ENCODE measurements around the gene DNASE1L2.

The DNASE1L2 gene

DNA sequence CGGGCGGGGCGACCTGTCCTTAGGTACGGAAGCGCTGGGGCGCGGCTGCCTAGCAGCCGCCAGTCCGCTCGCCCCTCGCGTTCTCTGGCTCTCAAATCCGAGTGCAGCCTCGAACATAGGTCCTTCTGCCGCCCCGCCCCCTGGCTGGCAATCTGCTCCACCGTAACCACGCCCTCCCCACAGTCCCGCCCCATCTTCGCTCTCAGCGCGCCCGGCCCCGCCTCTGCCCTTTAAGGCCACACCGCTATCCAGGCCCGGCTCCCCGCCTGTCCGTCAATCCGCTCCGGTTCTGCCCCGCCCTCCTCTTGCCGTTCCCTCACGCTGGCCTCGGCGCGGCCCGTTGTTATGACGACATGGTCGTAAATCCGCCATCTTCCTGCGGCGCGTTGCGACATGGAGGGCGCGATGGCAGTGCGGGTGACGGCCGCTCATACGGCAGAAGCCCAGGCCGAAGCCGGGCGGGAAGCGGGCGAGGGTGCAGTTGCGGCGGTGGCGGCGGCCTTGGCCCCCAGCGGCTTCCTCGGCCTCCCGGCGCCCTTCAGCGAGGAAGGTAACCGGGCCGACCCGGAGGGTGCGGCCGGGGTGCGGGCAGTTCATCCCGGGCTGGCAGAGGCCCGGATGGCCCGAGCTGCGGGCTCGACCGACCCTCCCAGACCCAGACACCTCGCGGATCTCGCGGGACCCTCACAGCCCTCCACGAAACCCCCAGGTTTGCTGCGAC lies 12.9 kb upstream of the DNASE1L2 start, which contains the start of gene E4F1:
Gene E4F1, plus strand, starts transcription at position 371 of the 721 bp plus-strand sequence. Its CDS starts 23 bp downstream, at position 394.
- DNase-seq: peak; percentile 65 to 100 (median 98)

DNA sequence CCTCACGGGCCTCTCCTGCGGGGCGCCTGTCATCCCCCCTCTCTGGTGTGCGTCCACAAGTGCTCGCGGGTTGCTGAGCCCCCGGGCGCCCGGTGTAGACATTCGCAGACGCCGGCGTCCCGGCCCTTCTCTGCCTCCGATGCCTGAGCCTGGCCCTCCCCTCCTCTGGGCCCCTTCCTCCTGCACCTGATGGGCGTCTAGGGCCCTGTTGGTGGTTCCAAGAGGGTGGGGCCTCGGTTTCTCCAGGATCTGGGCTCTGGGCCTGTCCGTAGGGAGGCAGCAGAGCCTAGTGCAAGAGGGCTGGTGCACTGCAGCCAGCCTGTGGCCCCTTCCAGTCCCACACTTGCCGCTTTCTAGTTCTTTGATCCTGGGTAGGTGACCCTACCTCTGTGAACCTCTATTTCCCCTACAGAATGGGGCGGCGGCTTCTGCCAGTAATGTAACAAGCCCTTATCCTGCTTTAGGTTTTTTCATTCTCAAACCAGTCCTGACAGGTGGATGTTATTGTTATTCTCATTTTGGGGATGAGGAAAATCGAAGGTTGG lies 12.2 kb upstream of the DNASE1L2 start:
- peak in 7 of 51 donors; percentile 20 to 52 (median 43) for DNase-seq

DNA sequence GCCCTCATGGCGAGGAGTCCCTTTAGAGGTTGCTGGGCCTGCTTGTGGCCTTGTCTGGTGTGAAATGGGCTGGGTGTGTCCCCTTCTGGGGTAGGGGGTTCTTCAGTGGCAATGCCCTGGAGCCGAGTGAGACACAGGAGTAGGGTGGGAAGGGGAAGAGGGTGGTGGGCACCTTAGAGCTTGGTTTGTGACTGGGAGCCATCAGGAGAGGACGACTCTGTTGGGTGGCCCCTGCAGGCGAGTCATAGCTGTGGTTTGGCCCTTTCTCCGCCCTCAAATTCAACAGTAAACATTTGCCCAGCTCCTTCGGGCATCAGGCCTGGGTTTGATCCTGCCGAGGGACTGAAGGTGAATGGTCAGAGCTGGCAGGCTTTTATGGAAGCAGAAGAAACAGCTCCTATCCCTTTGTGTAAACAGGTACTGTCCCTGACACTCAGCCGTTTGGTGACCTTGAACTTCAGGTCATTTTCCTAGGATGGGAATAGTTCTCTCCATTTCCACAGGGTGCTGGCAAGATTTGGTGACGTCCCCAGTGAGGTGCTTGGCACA lies 9.9 kb upstream of the DNASE1L2 start:
- no peak for DNase-seq

DNA sequence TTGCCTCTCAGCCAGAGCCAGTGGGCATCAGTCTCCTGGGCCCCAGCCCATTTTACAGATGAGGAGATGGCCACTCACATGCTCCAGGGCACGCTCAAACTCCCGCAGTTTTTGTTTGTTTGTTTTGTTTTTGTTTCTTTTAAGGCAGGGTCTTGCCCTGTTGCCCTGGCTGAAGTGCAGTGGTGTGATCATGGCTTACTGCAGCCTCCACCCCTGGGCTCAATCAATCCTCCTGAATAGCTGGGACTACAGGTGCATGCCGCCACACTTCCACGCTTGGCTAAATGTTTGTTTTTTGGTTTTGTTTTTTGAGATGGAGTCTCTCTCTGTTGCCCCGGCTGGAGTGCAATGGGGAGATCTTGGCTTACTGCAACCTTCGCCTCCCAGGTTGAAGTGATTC lies 9.3 kb upstream of the DNASE1L2 start:
- DNase-seq: no peak

DNA sequence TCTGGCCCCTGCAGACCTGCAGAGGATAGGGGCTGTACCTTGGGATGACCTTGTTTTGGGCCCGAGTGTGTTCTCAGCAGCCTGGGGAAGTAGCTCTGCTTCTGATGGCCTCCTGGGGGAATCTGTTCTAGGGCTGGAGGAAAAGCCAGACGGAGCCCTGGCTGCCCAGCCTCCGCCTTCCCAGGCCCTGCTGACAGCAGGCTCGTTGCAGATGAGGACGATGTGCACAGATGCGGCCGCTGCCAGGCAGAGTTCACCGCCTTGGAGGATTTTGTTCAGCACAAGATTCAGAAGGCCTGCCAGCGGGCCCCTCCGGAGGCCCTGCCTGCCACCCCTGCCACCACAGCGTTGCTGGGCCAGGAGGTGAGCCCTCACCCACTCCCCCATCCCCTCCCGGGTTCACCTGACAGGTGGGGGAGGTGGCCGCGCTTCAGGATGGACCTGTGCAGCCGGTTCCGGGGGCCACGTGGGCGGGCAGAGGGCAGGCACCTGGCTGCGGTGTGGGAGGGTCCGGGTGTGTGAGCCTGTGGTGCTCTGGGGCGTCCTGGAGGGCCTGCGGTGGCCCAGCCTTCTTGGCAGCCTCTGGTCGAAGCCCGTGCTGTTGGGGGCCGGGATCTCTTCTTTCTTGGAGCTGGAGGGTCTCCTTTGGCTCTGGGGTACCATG lies 8.0 kb upstream of the DNASE1L2 start:
- no peak for DNase-seq

DNA sequence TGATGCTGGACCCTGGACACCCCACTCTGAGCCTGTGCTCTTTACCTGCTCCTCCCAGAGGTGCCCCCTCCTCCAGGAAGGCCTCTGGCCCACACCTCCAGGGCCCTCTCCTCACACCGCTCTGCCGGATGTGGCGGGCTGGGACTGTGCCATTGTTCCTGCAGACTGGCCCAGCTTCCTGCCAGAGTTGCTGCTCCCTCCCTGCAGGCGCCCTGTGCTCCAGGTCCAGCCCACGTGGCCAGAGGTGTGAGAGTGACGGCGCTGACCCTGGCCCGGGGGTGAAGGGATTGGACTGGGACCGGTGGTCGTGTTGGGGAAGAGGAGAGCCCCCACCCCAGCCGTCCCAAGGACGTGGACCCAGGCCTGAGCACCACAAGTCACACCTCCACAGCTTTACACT lies 7.2 kb upstream of the DNASE1L2 start:
- no peak for DNase-seq

DNA sequence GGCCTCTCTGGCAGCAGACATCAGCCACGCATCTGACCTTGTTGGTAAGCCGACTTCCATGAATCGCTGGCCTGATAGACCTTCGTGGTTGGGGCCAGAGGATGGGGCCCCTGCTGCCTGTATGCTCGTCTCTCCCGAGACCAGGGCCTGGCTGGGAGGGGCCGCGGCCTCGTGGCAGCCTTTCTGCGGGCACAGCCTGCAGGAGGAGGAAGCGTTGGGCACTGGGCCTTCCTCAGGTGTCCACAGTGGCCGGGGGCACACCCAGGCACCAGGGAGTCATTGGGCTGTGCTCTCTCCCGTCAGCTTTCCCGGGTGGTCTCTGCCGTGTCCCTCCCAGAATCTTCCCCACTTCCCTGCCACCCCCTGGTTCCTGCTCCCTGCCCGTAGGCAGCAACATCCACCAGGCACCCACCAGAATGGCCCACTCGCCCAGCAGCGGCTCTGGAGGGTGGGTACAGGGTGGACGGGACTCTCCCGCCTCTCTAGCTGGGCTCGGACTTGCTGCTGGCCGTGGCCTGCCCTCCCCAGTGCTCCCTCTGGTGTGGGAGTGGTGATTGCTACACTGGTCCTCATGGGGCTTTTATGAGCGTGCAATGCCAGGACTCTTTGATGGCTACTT lies 6.5 kb upstream of the DNASE1L2 start:
- DNase-seq: no peak

DNA sequence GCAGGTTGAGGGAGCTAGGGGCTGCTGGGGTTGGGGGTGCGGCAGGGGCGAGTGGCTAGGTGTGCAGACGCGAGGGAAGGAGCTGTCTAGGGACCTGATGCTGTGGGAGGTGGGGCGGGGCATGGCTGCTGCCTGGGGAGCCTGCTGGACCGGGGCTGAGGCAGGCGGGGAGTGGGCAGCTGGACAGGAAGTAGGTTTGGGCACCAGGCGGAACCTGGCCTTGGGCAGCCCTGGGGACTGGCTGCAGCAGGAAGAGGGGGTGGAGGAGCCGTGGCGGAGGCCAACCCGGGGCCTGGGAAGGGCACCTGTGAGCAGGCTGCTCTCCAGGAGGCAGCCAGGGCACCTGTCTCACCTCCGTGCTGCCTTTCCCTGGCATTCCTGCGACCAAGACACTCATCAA lies 5.9 kb upstream of the DNASE1L2 start:
- DNase-seq: no peak

DNA sequence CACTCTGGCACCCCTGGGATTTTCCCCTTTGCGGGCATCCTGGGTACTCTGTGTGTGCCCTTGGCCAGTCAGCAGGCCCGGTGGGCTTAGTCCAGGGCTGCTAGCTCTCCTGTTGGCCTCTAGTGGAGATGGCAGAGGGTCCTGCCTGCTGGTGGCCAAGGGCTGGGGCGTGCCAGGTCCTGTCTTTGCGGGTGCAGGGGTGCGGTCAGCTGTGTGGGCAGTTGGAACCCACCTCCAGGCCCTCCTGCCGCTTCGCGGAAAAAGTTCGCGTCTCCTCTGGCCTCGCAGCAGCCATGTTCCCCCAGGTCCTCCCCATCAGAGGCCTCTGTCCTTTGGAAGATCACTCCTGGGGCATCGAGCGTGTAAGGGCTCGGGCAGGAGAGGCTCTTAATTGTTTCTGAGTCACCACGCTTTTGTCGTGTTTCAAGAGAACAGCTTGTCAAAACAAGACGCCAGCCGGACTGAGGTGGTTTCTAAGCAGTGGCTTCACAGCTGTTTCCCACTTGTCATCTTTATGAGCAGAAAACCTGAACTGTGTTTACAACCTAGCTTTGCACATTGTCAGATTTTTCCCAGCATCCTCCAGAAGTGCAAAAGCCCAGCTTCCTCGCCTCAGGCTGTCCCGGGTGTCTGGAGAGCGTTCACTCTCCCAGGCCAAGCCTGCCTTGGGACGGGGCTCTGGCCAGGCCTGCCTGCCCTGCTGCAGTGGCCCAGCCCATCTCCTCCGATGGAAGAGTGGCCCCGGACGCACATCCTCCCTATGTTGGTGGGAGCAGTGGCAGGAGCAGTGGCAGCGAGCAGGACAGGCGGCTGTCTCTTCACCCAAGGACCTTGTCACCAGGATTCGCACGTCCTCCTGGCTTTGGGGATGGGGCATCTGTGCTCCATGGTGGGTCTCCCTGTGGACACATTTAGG lies 5.0 kb upstream of the DNASE1L2 start:
- DNase-seq: no peak

DNA sequence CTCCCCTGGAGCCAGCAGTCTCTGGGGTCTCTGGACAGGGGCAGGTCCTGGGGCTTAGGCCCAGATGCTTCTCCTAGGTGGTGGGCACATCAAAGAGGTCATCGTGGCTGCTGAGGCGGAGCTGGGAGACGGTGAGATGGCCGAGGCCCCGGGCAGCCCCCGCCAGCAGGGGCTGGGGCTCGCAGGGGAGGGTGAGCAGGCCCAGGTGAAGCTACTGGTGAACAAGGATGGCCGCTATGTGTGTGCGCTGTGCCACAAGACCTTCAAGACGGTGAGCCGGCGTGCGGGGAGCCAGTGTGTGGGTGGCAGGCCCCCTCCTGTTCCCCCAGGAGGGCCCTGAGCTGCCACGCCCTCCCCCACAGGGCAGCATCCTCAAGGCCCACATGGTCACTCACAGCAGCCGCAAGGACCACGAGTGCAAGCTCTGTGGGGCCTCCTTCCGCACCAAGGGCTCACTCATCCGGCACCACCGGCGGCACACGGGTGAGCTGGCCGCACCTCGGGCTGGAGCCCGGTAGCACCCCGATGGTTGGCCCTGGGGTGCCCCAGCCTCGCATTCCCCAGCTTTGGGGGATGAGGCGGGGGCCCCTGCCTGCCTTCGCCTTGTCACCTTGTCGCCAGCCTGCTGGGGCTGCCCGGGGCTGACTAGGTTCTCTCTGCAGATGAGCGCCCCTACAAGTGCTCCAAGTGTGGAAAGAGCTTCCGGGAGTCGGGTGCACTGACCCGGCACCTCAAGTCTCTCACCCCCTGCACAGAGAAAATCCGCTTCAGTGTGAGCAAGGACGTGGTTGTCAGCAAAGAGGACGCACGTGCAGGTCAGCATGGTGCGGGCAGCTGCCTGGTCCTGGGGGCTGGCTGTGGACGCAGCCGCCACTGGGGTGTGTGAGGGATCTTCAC lies 3.9 kb upstream of the DNASE1L2 start:
- DNase-seq: no peak

DNA sequence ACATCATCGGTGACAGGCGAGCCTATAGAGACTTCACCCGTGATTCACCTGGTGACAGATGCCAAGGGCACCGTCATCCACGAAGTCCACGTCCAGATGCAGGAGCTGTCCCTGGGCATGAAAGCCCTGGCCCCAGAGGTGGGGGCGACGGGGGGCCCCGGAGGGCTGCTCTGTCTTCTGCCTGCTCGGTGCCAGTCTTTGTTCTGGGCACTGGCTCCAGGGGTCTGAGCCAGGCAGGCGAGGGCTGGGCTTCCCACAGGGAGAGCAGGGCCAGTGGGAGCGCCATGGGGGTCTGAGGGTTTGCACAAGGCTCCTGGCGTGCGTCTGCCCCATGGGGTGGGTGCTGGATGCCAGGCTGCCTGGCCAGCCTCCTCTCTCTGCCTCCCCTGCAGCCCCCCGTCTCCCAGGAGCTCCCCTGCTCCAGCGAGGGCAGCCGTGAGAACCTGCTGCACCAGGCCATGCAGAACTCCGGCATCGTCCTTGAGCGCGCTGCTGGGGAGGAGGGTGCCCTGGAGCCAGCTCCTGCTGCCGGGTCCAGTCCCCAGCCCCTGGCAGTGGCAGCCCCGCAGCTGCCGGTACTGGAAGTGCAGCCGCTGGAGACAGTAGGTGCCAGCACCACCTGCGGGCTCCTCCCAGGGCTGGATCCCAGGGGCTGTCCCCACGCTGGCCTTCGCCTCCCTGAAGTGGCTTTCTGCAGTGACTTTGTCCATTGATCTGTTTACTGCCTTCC lies 3.0 kb upstream of the DNASE1L2 start:
- no peak for DNase-seq

DNA sequence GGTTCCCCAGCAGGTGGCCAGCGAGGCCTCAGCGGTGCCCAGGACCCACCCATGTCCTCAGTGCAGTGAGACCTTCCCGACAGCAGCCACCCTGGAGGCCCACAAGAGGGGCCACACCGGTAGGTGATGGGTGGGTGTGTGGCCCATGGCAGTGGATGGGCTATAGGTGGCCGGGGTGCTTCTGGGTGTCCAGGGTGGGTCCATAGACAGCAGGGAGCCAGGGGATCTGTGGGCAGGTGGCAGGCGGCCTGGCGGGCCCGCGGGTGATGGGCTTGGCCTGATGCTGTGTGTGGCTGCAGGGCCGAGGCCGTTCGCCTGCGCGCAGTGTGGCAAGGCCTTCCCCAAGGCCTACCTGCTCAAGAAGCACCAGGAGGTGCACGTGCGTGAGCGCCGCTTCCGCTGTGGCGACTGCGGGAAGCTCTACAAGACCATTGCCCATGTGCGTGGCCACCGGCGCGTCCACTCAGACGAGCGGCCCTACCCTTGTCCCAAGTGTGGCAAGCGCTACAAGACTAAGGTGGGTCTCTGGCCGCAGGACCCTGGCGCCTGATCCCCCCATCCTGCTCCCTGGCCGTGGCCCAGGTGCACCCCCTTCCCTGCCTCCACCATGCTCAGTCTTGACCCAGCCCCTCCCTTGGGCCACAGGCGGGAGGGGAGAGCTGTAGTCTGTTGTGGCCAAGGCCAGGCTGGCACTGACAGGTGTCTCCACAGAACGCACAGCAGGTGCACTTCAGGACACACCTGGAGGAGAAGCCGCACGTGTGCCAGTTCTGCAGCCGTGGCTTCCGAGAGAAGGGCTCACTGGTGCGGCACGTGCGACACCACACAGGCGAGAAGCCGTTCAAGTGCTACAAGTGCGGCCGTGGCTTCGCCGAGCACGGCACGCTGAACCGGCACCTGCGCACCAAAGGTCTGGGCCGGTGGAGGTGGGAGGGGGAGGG lies 2.1 kb upstream of the DNASE1L2 start:
- no peak for DNase-seq

DNA sequence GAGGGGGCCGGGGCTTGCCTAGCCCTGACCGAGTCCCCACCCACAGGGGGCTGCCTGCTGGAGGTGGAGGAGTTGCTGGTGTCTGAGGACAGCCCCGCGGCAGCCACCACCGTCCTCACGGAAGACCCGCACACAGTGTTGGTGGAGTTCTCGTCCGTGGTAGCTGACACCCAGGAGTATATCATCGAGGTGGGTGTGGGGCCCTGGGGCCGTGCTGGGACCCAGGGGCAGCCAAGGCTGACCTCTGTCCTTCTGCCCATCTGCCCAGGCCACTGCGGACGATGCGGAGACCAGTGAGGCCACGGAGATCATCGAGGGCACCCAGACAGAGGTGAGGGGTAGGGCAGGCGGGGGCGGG lies 1.5 kb upstream of the DNASE1L2 start:
- no peak for DNase-seq

DNA sequence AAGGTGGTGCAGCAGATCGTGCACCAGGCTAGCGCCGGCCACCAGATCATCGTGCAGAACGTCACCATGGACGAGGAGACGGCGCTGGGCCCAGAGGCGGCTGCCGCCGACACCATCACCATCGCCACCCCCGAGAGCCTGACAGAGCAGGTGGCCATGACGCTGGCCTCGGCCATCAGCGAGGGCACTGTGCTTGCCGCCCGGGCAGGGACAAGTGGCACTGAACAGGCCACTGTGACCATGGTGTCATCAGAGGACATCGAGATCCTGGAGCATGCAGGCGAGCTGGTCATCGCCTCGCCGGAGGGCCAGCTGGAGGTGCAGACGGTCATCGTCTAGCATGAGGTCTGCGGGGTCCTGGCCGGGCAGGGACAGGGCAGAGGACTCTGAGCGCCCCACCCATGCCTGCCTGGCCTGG lies 1.0 kb upstream of the DNASE1L2 start:
- no peak for DNase-seq

DNA sequence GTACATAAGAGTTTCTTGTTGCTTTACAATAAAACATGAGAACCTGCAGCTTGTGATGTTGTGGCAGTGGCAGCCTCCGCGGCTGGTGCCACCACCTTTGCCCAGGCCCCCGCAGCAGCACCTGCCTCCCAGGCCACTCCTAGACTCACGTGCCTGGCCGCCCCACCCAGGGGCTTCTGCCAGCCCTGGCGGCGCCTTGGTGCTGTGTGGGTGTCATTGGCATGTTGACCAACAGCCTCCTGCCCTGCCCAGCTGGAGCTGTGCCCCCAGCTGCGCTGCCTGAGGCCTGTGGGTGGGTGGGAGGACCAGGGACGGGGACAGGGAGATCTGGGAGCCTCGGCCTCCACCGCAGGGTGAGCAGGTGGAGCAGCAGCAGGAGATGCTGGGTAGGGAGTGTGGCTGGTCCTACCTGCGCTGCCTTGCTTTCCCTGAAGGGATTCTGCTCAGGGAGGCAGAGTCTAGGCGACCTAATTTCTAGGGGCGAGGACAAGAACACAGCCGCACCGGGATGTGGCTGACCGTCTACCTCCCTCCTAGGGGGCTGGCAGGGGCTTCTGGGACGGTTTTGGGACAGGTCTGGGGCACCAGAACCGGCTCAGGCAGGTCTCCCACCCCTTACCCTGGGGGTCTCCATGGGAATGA lies 428 bp upstream of the DNASE1L2 start:
- DNase-seq: no peak

DNA sequence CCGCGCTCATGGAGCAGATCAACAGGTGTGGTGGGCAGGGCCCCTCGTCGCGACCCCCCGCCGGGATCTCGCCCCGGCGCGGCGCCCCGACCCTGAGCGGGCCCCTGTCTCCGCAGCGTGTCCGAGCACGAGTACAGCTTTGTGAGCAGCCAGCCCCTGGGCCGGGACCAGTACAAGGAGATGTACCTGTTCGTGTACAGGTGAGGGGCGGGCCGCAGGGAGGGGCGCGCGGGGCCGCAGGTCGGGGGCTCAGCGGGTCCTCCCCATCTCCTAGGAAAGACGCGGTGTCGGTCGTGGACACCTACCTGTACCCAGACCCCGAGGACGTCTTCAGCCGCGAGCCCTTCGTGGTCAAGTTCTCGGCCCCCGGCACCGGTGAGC lies 848 bp downstream of the DNASE1L2 start:
- DNase-seq: no peak

DNA sequence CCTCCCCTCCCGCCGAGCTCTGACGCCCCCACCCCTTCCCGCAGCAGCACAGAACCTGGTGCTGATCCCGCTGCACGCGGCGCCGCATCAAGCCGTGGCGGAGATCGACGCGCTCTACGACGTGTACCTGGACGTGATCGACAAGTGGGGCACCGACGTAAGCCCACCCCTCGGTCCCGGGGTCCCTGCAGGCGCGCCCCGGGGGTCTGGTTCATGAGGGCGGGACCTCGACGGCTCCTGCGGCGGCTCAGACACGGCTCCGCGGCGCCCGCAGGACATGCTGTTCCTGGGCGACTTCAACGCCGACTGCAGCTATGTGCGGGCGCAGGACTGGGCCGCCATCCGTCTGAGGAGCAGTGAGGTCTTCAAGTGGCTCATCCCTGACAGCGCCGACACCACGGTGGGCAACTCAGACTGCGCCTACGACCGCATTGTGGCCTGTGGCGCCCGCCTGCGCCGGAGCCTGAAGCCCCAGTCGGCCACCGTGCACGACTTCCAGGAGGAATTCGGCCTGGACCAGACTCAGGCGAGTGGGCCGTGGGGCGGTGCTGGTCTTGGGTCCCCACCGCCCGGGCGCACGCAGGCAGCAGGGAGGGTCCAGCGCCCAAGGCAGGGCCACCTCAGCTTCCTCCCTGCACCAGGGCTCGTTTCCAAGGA lies 1.4 kb downstream of the DNASE1L2 start:
- no peak for DNase-seq
